H1 (cell line): ENCODE measurements around the gene RNF31. TPM values are rescaled to one million over a fixed set of nuclear protein-coding genes. Genes with fewer than 3 reads are reported as not detected.

ENCODE experiments used
- ASH2L ChIP-seq: fragments of 200-600, 300-600 bp; sonication (generic); IDR thresholded peaks from one replicate; pipeline ENCODE4 v1.7.1; 2017; ENCODE audit warnings: low read length
- BCL11A ChIP-seq, 2 experiments: IDR thresholded peaks; one replicate each; pipeline ENCODE4 v1.6.1; 2011; ENCODE audit warnings: low read depth in 2 of 2, low read length in 2 of 2, mild to moderate bottlenecking in 2 of 2
- CBX5 ChIP-seq: fragments of 300-800, 300-1000 bp; sonication (generic); IDR thresholded peaks from 2 replicates; pipeline ENCODE4 v1.7.1; 2016; ENCODE audit warnings: antibody characterized with exemption, low read length, low read depth
- CEBPB ChIP-seq: IDR thresholded peaks from 2 replicates; pipeline ENCODE4 v1.6.1; 2012; ENCODE audit warnings: low read depth, low read length
- CTBP2 ChIP-seq: IDR thresholded peaks from 2 replicates; pipeline ENCODE4 v1.7.0; 2011; ENCODE audit warnings: borderline replicate concordance, mild to moderate bottlenecking, moderate library complexity, mixed read lengths, low read length; ENCODE audit not compliant: insufficient read depth, insufficient read length
- EP300 ChIP-seq, 2 experiments: IDR thresholded peaks; 1 replicate in 1 of 2; 2 replicates in 1 of 2; pipeline ENCODE4 v1.6.1; 2011 to 2012; ENCODE audit warnings: low read depth in 2 of 2, low read length in 2 of 2, mild to moderate bottlenecking in 2 of 2, borderline replicate concordance in 1 of 2, inconsistent platforms in 1 of 2, moderate library complexity in 1 of 2
- FOSL1 ChIP-seq: IDR thresholded peaks from 2 replicates; pipeline ENCODE4 v1.6.1; 2011; ENCODE audit warnings: mild to moderate bottlenecking, low read depth, low read length, moderate library complexity; ENCODE audit not compliant: insufficient read depth
- GABPA ChIP-seq: IDR thresholded peaks from 2 replicates; pipeline ENCODE4 v1.6.1; 2011; ENCODE audit warnings: mild to moderate bottlenecking, low read length, moderate library complexity, borderline replicate concordance; ENCODE audit not compliant: insufficient read depth
- HDAC6 ChIP-seq: IDR thresholded peaks from one replicate; pipeline ENCODE4 v1.7.1; 2012; ENCODE audit warnings: low read depth, mild to moderate bottlenecking, inconsistent platforms, low read length, moderate library complexity
- MAFK ChIP-seq: IDR thresholded peaks from 2 replicates; pipeline ENCODE4 v1.6.1; 2012; ENCODE audit warnings: low read depth, mild to moderate bottlenecking, improper control_type of control experiment, low read length
- PHF8 ChIP-seq: fragments of 200-600 bp; sonication (generic); conservative IDR thresholded peaks from 2 replicates; pipeline ENCODE4 v1.7.1; 2012; ENCODE audit warnings: low read depth, mild to moderate bottlenecking, inconsistent platforms, low read length, moderate library complexity
- POLR2A ChIP-seq, 2 experiments: IDR thresholded peaks; 1 replicate in 1 of 2; 2 replicates in 1 of 2; pipeline ENCODE4 v1.6.1; 2011; ENCODE audit warnings: low read depth in 2 of 2, low read length in 2 of 2, mild to moderate bottlenecking in 2 of 2; ENCODE audit errors: control extremely low read depth in 1 of 2
- POU5F1 ChIP-seq: IDR thresholded peaks from 2 replicates; pipeline ENCODE4 v1.6.1; 2011; ENCODE audit warnings: low read depth, mild to moderate bottlenecking, low read length, moderate library complexity
- RAD21 ChIP-seq, 2 experiments: IDR thresholded peaks in 1 of 2; conservative IDR thresholded peaks in 1 of 2; 2 replicates each; pipeline ENCODE4 v1.6.1; 2011; ENCODE audit warnings: low read depth in 2 of 2, low read length in 2 of 2, improper control_type of control experiment in 1 of 2, inconsistent platforms in 1 of 2, mild to moderate bottlenecking in 1 of 2, moderate library complexity in 1 of 2
- RNF2 ChIP-seq: fragments of 200-900, 300-1000 bp; sonication (generic); IDR thresholded peaks from 2 replicates; pipeline ENCODE4 v1.7.1; 2016; ENCODE audit warnings: borderline replicate concordance, low read depth, mild to moderate bottlenecking, antibody characterized with exemption, low read length; ENCODE audit not compliant: poor library complexity, severe bottlenecking; ENCODE audit errors: missing control alignments
- SIN3A ChIP-seq, 2 experiments: IDR thresholded peaks in 1 of 2; conservative IDR thresholded peaks in 1 of 2; 2 replicates each; pipeline ENCODE4 v1.6.1; 2011 to 2012; ENCODE audit warnings: low read length in 2 of 2, improper control_type of control experiment in 1 of 2, low read depth in 1 of 2, mild to moderate bottlenecking in 1 of 2
- SP1 ChIP-seq: IDR thresholded peaks from 2 replicates; pipeline ENCODE4 v1.6.1; 2011; ENCODE audit warnings: low read depth, low read length
- SRF ChIP-seq: IDR thresholded peaks from 2 replicates; pipeline ENCODE4 v1.6.1; 2011; ENCODE audit warnings: mild to moderate bottlenecking, low read depth, low read length, moderate library complexity
- TAF1 ChIP-seq: IDR thresholded peaks from 2 replicates; pipeline ENCODE4 v1.6.1; 2011; ENCODE audit warnings: mild to moderate bottlenecking, low read depth, low read length
- TBP ChIP-seq: IDR thresholded peaks from 2 replicates; pipeline ENCODE4 v1.6.1; 2011; ENCODE audit warnings: low read depth, low read length, improper control_type of control experiment
- polyA plus RNA-seq, 7 experiments: library from polyadenylated mRNA; depleted of rRNA in 3 of 7; stranded (reverse) in 5 of 7; unstranded in 2 of 7; fragments of >200 nt in 5 of 7; fragments of 200-250 nt in 2 of 7; gene quantifications; 1 replicate in 5 of 7; 2 replicates in 1 of 7; 4 replicates in 1 of 7; pipeline versions ENCODE4 v1.2.1 to v1.2.3, GENCODE V29; 2011 to 2013; ENCODE audit warnings: missing spikeins in 2 of 7, mixed read lengths in 2 of 7
- total RNA-seq: library from RNA; stranded (reverse); fragmentation: NEBNext Ultra II Directional; extraction: Animal tissue kit (Norgen Biotek cat#: 25700); gene quantifications from 2 replicates; pipeline ENCODE4 v1.2.1, GENCODE V29; 2021

The RNF31 gene
- total and polyA plus RNA-seq, 2 of the 8 experiments (the other 6 are each of a cell fraction or from before 2014, with no cell fraction given), result 17.5 to 72.0 TPM

GRCh38 chr14:24146978-24147760 lies at the start of gene RNF31 (continued):
- TF ChIP-seq TBP, result no peak
- TF ChIP-seq RAD21 (IDR thresholded peaks at IDR 0.05 in 1 of 2, conservative IDR thresholded peaks at IDR 0.05 in 1 of 2; ENCODE audit: low read depth in 2 of 2, low read length in 2 of 2), result no peak
- peak; percentile 54; the same call in 1 of the 2 replicates for TF ChIP-seq SP1
- TF ChIP-seq TAF1, result 0 out of 2 replicates have a peak, but pooled peaks have one; percentile 8
- TF ChIP-seq HDAC6, result no peak
- TF ChIP-seq PHF8, result peak; percentile 34; the same call in 1 of the 2 replicates
- TF ChIP-seq ASH2L, result peak; percentile 33
- no peak for TF ChIP-seq SRF
- TF ChIP-seq FOSL1, result no peak
- no peak for TF ChIP-seq CBX5
- no peak for TF ChIP-seq EP300 (IDR thresholded peaks at IDR 0.05; ENCODE audit: borderline replicate concordance in 1 of 2, low read depth in 2 of 2, low read length in 2 of 2)
- TF ChIP-seq CEBPB, result no peak
- TF ChIP-seq POU5F1, result no peak
- TF ChIP-seq CTBP2, result no peak
- TF ChIP-seq SIN3A (conservative IDR thresholded peaks at IDR 0.05 in 1 of 2, IDR thresholded peaks at IDR 0.05 in 1 of 2; ENCODE audit: low read depth in 1 of 2, low read length in 2 of 2), result 0 out of 4 replicates have a peak, but pooled peaks of 1 of the 2 experiments have one; percentile 17
- no peak for TF ChIP-seq MAFK
- peak in 1 of 2 experiments; percentile 55; a peak in 1 of 3 replicates for TF ChIP-seq POLR2A (IDR thresholded peaks at IDR 0.05; ENCODE audit: control extremely low read depth in 1 of 2, low read depth in 2 of 2, low read length in 2 of 2)
- TF ChIP-seq BCL11A (IDR thresholded peaks at IDR 0.05; ENCODE audit: low read depth in 2 of 2, low read length in 2 of 2), result no peak
- TF ChIP-seq RNF2, result no peak
- TF ChIP-seq GABPA, result no peak
